Astrocyte of the spinal cord (primary cell): ENCODE data around the gene CA12.

ENCODE experiments used
- DNase-seq: peaks from one replicate; pipeline ENCODE4 v3.0.0; 2011; ENCODE audit warnings: low read depth, low spot score
- H3K4me3 ChIP-seq: 2 replicates; pipeline ENCODE4 v1.5.1; 2011; ENCODE audit warnings: low read depth, mild to moderate bottlenecking, low read length, moderate library complexity
- CTCF ChIP-seq: IDR thresholded peaks from 2 replicates; pipeline ENCODE4 v1.5.1; 2012; ENCODE audit warnings: low read depth, mild to moderate bottlenecking, low read length, inconsistent platforms
- in situ Hi-C: cut with HindIII; loops from 2 replicates; pipeline ENCODE4 v1.10.0; 2017; ENCODE audit warnings: low sequenced_read_pairs

The CA12 gene

GRCh38 chr15:63339836-63340235 is 41.8 kb downstream of the CA12 start:
- no peak for TF ChIP-seq CTCF
- in situ Hi-C loops = no loop called here
- DNase-seq = no peak

GRCh38 chr15:63339006-63339766 is 42.5 kb downstream of the CA12 start:
- H3K4me3 ChIP-seq = no peak overlapping the region
- TF ChIP-seq CTCF = no peak
- no peak for DNase-seq
- in situ Hi-C loops = no loop called here

More at GRCh38 chr15:63339836-63340235, 41.8 kb downstream of the CA12 start:
- no peak overlapping the region for H3K4me3 ChIP-seq

GRCh38 chr15:63338170-63338569 is 43.5 kb downstream of the CA12 start:
- no peak for TF ChIP-seq CTCF
- in situ Hi-C loops = no loop called here
- peak; percentile 87 for DNase-seq
- no peak overlapping the region for H3K4me3 ChIP-seq

GRCh38 chr15:63337046-63337445 is 44.6 kb downstream of the CA12 start:
- no peak overlapping the region for H3K4me3 ChIP-seq
- no peak for TF ChIP-seq CTCF
- in situ Hi-C loops = no loop called here
- DNase-seq = no peak

GRCh38 chr15:63335543-63336240 is 46.0 kb downstream of the CA12 start:
- no peak for DNase-seq
- in situ Hi-C loops = no loop called here
- no peak for TF ChIP-seq CTCF
- H3K4me3 ChIP-seq = no peak overlapping the region

- DNase-seq = no peak
- in situ Hi-C loops = no loop called here
- no peak overlapping the region for H3K4me3 ChIP-seq
- TF ChIP-seq CTCF = no peak
Observed at GRCh38 chr15:63334821-63335220, 46.8 kb downstream of the CA12 start.
